ENCODE results near the gene AGBL5. TPM values are rescaled to one million over a fixed set of nuclear protein-coding genes. Genes with fewer than 3 reads are reported as not detected.

The AGBL5 gene
- total and polyA plus RNA-seq, 9 of the 15 experiments (the other 6 are each of a cell fraction or from before 2014, with no cell fraction given): 3.3 to 52.7 (median 26.2) TPM

DNA sequence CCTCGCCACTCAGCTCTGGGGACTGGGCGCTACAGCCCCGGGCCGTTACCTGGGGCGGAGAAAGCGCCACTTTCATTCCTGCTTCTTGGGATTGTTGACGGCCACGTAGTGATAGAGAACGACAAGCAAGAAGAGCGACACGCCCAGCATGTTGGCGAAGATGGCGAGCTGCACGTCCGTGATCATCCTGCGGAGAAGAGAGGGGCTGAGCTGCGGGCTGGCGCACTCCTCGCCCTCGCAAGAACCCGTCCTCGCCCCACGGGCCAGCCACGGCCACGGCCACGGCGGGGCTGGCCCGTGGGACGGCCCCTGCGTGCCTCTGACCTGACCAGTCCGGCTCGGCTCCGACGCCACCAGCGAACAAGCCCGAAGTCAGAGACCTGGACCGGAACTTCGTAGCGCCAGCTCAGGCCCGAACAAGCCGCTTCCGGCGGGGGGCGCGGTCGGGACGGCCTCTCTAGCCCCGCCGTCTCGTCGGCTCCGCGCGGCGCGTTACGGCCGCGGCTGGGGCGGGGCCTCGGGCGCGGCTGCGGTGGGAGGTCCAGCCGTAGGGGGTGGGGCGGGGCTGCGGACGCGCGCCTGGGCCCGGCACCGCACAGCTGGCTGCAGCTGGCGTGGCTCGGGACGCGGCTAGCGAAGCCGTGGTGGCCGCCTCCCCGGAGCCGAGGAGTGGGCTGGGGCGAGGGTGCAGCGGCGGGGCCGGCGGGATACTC, 20.0 kb downstream of the AGBL5 start, which contains the start of gene OST4 (continued):
- TF ChIP-seq, protein P1, sequence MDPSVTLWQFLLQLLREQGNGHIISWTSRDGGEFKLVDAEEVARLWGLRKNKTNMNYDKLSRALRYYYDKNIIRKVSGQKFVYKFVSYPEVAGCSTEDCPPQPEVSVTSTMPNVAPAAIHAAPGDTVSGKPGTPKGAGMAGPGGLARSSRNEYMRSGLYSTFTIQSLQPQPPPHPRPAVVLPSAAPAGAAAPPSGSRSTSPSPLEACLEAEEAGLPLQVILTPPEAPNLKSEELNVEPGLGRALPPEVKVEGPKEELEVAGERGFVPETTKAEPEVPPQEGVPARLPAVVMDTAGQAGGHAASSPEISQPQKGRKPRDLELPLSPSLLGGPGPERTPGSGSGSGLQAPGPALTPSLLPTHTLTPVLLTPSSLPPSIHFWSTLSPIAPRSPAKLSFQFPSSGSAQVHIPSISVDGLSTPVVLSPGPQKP (CRISPR knock-in tag; IDR thresholded peaks at IDR 0.05): no peak
- no peak for TF ChIP-seq NR2C2 (CRISPR knock-in tag; IDR thresholded peaks at IDR 0.05)
- peak; percentile 61; the same call in 1 of the 2 replicates for TF ChIP-seq NR2C2 (tag; IDR thresholded peaks at IDR 0.05)
- TF ChIP-seq, protein P2, sequence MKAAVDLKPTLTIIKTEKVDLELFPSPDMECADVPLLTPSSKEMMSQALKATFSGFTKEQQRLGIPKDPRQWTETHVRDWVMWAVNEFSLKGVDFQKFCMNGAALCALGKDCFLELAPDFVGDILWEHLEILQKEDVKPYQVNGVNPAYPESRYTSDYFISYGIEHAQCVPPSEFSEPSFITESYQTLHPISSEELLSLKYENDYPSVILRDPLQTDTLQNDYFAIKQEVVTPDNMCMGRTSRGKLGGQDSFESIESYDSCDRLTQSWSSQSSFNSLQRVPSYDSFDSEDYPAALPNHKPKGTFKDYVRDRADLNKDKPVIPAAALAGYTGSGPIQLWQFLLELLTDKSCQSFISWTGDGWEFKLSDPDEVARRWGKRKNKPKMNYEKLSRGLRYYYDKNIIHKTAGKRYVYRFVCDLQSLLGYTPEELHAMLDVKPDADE (conservative IDR thresholded peaks at IDR 0.05; ENCODE audit: control insufficient read depth, low read depth, low read length): peak; percentile 68; the same call in 1 of the 2 replicates
- TF ChIP-seq ZNF263 (CRISPR knock-in tag; IDR thresholded peaks at IDR 0.05; ENCODE audit: borderline replicate concordance): peak; percentile 11; the same call in 1 of the 2 replicates
- no peak for TF ChIP-seq MTA1 (IDR thresholded peaks at IDR 0.05; ENCODE audit: borderline replicate concordance)
- TF ChIP-seq YY1 (IDR thresholded peaks at IDR 0.05; ENCODE audit: borderline replicate concordance in 1 of 3, control insufficient read depth in 1 of 3, extremely low read depth in 1 of 3, insufficient read depth in 3 of 3, insufficient read length in 1 of 3, insufficient replicate concordance in 2 of 3, low read depth in 1 of 3, low read length in 2 of 3): peak in 2 of 3 experiments; percentile 46 to 77
- TF ChIP-seq, protein P3, sequence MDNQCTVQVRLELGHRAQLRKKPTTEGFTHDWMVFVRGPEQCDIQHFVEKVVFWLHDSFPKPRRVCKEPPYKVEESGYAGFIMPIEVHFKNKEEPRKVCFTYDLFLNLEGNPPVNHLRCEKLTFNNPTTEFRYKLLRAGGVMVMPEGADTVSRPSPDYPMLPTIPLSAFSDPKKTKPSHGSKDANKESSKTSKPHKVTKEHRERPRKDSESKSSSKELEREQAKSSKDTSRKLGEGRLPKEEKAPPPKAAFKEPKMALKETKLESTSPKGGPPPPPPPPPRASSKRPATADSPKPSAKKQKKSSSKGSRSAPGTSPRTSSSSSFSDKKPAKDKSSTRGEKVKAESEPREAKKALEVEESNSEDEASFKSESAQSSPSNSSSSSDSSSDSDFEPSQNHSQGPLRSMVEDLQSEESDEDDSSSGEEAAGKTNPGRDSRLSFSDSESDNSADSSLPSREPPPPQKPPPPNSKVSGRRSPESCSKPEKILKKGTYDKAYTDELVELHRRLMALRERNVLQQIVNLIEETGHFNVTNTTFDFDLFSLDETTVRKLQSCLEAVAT (IDR thresholded peaks at IDR 0.05): no peak
- TF ChIP-seq, protein P4, sequence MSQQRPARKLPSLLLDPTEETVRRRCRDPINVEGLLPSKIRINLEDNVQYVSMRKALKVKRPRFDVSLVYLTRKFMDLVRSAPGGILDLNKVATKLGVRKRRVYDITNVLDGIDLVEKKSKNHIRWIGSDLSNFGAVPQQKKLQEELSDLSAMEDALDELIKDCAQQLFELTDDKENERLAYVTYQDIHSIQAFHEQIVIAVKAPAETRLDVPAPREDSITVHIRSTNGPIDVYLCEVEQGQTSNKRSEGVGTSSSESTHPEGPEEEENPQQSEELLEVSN (IDR thresholded peaks at IDR 0.05; ENCODE audit: borderline replicate concordance in 1 of 2, extremely low read depth in 1 of 2, insufficient read depth in 1 of 2, insufficient read length in 1 of 2, low read depth in 1 of 2, low read length in 1 of 2, poor library complexity in 1 of 2, severe bottlenecking in 1 of 2): peak in 1 of 2 experiments; percentile 65
- no peak for TF ChIP-seq HMG20A (CRISPR knock-in tag; conservative IDR thresholded peaks at IDR 0.05)
- no peak; the same call in 1 of the 2 replicates for TF ChIP-seq TARDBP (IDR thresholded peaks at IDR 0.05)
- TF ChIP-seq GATAD2B (IDR thresholded peaks at IDR 0.05; ENCODE audit: borderline replicate concordance): peak; percentile 89; the same call in 1 of the 2 replicates
- peak; percentile 96 for TF ChIP-seq RBFOX2 (IDR thresholded peaks at IDR 0.05; ENCODE audit: low read depth, low read length)
- peak; percentile 24; the same call in 1 of the 2 replicates for TF ChIP-seq CHD2 (IDR thresholded peaks at IDR 0.05; ENCODE audit: low read depth, low read length)
- TF ChIP-seq, protein P5, sequence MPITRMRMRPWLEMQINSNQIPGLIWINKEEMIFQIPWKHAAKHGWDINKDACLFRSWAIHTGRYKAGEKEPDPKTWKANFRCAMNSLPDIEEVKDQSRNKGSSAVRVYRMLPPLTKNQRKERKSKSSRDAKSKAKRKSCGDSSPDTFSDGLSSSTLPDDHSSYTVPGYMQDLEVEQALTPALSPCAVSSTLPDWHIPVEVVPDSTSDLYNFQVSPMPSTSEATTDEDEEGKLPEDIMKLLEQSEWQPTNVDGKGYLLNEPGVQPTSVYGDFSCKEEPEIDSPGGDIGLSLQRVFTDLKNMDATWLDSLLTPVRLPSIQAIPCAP (CRISPR knock-in tag; IDR thresholded peaks at IDR 0.05; ENCODE audit: borderline replicate concordance): no peak
- no peak for TF ChIP-seq SLC30A9 (CRISPR knock-in tag; IDR thresholded peaks at IDR 0.05)
- TF ChIP-seq, protein P6, sequence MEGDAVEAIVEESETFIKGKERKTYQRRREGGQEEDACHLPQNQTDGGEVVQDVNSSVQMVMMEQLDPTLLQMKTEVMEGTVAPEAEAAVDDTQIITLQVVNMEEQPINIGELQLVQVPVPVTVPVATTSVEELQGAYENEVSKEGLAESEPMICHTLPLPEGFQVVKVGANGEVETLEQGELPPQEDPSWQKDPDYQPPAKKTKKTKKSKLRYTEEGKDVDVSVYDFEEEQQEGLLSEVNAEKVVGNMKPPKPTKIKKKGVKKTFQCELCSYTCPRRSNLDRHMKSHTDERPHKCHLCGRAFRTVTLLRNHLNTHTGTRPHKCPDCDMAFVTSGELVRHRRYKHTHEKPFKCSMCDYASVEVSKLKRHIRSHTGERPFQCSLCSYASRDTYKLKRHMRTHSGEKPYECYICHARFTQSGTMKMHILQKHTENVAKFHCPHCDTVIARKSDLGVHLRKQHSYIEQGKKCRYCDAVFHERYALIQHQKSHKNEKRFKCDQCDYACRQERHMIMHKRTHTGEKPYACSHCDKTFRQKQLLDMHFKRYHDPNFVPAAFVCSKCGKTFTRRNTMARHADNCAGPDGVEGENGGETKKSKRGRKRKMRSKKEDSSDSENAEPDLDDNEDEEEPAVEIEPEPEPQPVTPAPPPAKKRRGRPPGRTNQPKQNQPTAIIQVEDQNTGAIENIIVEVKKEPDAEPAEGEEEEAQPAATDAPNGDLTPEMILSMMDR (IDR thresholded peaks at IDR 0.05 in 2 of 3, conservative IDR thresholded peaks at IDR 0.05 in 1 of 3; ENCODE audit: insufficient read depth in 2 of 3, low read depth in 1 of 3, low read length in 3 of 3): 0 out of 6 replicates have a peak, but pooled peaks of 1 of the 3 experiments have one; percentile 12
